Activated CD4-positive, alpha-beta T cell treated with anti-CD3 and anti-CD28 coated beads for 48 hours (primary cell): ENCODE results near the gene VLDLR.

Experiments
- DNase-seq: peaks from one replicate; pipeline ENCODE4 v3.0.0-alpha.2; 2020

Gene VLDLR

GRCh38 chr9:2621722-2622460, at the start of gene VLDLR:
VLDLR (plus strand) TSS chr9:2621787; CDS start chr9:2622190, 403 bp downstream.
- peak; percentile 48 for DNase-seq

GRCh38 chr9:2574203-2574602, 47.4 kb upstream of the VLDLR start:
- no peak for DNase-seq

GRCh38 chr9:2576631-2577030, 45.0 kb upstream of the VLDLR start:
- DNase-seq: no peak

GRCh38 chr9:2583308-2584013, 38.1 kb upstream of the VLDLR start:
- DNase-seq: no peak

- no peak for DNase-seq
Observed at GRCh38 chr9:2591967-2592366, 29.6 kb upstream of the VLDLR start.

- DNase-seq: no peak
Observed at GRCh38 chr9:2593744-2594143, 27.8 kb upstream of the VLDLR start.

- no peak for DNase-seq
Observed at GRCh38 chr9:2595973-2596372, 25.6 kb upstream of the VLDLR start.

- DNase-seq: no peak
Observed at GRCh38 chr9:2597483-2597882, 24.1 kb upstream of the VLDLR start.

- DNase-seq: no peak
Observed at GRCh38 chr9:2599896-2600295, 21.7 kb upstream of the VLDLR start.

GRCh38 chr9:2600307-2600706, 21.3 kb upstream of the VLDLR start:
- no peak for DNase-seq

- DNase-seq: no peak
Observed at GRCh38 chr9:2601785-2602378, 19.7 kb upstream of the VLDLR start.

GRCh38 chr9:2602704-2603116, 18.9 kb upstream of the VLDLR start:
- DNase-seq: no peak

- no peak for DNase-seq
Observed at GRCh38 chr9:2603621-2604020, 18.0 kb upstream of the VLDLR start.

- DNase-seq: no peak
Observed at GRCh38 chr9:2605246-2605645, 16.3 kb upstream of the VLDLR start.

GRCh38 chr9:2608276-2608675, 13.3 kb upstream of the VLDLR start:
- no peak for DNase-seq

- DNase-seq: no peak
Observed at GRCh38 chr9:2610985-2611384, 10.6 kb upstream of the VLDLR start.

GRCh38 chr9:2611961-2612360, 9.6 kb upstream of the VLDLR start:
- no peak for DNase-seq

GRCh38 chr9:2613730-2614271, 7.8 kb upstream of the VLDLR start:
- no peak for DNase-seq

- no peak for DNase-seq
Observed at GRCh38 chr9:2615497-2615896, 6.1 kb upstream of the VLDLR start.

GRCh38 chr9:2616692-2617377, 4.8 kb upstream of the VLDLR start:
- DNase-seq: no peak

- no peak for DNase-seq
Observed at GRCh38 chr9:2618289-2618688, 3.3 kb upstream of the VLDLR start.

GRCh38 chr9:2620919-2621721, 467 bp upstream of the VLDLR start:
- peak; percentile 82 for DNase-seq
